ENCODE data around the gene GSG1.

The GSG1 gene

GRCh38 chr12:13103391-13104033, at the start of gene GSG1:
Gene GSG1 (minus strand): TSS chr12:13103667. CDS start chr12:13103512, 155 bp downstream.
- DNase-seq (ENCODE audit: low read depth in 2 of 2): no peak

GRCh38 chr12:13153180-13153579, 49.7 kb upstream of the GSG1 start:
- DNase-seq (ENCODE audit: low read depth in 2 of 2): no peak

DNA sequence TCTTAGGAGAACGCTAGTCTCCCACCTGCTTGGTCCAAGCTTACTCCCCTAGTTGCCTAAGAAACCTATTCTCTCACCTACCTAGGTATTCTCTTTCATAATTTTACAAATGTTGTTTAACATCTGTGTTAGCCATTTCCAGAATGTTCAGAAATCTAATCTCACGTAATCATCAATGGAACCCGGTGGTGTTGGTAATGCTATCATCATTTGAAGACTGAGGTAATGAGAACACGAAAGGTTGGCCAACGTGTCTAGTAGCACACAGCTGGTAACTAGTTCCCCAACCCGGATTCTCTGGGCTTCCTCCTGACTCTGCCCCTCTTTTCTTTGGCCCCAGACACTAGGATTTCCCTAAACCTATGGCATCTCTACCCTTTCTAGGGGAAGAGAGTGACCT, 49.3 kb upstream of the GSG1 start:
- DNase-seq (ENCODE audit: low read depth in 2 of 2): no peak

GRCh38 chr12:13152281-13152680, 48.8 kb upstream of the GSG1 start:
- DNase-seq (ENCODE audit: low read depth in 2 of 2): no peak

DNA sequence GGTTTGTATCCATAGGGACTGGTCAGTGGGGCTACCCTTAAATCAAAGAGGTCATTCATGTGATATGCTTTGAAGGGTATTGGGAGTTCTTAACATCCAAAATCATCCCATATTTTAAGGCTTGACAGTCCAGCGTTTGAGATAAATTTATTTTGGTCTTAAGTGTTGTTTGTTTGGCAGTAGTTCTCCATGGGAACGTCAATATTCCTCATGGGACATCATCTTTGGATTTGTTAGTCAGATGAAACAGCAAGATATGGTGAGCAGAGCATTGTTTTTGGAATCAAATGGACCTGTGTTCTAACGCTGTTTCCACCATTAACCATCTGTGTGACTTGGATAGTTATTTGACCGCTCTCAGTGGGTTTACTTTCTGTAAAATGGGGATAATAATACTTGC, 45.9 kb upstream of the GSG1 start:
- DNase-seq (ENCODE audit: low read depth in 2 of 2): no peak

- DNase-seq (ENCODE audit: low read depth in 2 of 2): no peak
Observed at GRCh38 chr12:13148485-13148847, 45.0 kb upstream of the GSG1 start.

DNA sequence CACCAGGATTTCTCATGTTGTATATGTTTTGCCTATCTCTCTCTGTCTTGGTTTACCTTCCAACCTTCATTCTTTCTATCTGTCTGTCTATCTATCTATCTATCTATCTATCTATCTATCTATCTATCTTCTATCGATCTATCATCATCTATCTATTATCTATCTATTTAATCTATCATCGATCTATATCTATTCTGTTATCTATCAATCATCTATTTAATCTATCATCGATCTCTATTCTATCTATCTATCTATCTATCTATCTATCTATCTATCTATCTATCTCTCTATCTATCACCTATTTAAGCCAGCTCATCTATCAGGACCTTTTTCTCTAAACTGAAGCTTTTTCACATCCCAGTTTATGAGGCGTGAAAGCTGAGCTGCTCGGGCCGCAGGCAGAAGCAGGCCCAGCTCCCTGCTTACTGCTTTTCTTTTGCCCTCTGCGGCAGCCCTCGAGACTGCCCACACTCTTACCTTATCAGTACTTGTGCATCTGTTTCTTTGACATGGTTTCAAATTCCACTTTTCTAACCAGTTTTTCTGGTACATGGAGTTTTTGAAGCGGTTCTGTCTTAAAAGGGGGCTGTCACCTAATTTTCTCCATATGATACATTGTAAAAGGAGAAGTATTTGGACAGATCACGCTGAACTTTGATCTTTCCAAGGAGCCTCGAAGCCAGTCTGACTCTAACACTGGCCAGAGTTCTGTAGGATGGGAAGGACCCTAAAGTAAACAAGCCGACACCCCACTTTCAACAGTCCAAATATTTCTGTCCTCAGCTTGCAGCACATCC, 44.4 kb upstream of the GSG1 start:
- DNase-seq (ENCODE audit: low read depth in 2 of 2): no peak

- DNase-seq (ENCODE audit: low read depth in 2 of 2): no peak
Observed at GRCh38 chr12:13146336-13146938, 43.0 kb upstream of the GSG1 start.

- DNase-seq (ENCODE audit: low read depth in 2 of 2): no peak
Observed at GRCh38 chr12:13144266-13144828, 40.9 kb upstream of the GSG1 start.

DNA sequence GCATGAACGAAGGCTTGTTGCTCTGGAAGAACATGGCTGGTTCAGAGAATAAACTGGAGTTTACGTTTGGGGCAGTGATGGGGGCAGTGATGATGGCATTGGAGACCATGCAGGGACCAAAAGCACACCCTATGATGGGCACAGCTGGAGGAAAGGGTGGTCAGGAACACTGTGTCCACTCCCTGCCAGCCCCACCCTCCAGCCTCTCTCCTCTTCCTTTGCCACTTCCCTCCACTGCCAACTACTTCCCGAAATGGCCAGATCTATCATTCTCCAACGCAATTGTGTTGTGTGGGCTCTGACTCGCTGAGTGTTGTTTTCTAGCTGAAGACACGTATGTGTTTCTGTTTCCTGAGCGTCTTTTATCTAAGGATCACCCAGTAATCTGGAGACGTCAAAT, 39.3 kb upstream of the GSG1 start:
- no peak for DNase-seq (ENCODE audit: low read depth in 2 of 2)

DNA sequence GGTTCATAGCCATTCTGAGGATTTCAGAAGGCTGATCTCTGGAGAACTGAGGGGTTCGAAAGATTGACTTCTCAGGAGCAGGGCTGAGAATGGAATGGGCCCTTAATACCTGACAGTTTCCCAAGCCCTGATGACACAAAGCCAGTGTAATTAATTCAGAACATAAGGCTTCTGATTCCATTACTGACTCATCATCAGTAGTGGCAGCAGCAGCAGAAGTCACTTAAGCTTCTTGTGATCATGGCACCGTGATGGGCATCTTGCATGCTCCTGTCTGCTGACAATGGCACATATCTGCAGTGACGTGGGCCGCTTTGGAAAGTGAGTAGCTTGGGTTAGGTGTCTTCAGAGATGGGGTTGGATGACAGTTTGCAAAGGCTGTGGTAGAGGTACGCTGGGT, 38.2 kb upstream of the GSG1 start:
- DNase-seq (ENCODE audit: low read depth in 2 of 2): no peak

- no peak for DNase-seq (ENCODE audit: low read depth in 2 of 2)
Observed at GRCh38 chr12:13135371-13136178, 32.1 kb upstream of the GSG1 start.

- DNase-seq (ENCODE audit: low read depth in 2 of 2): no peak
Observed at GRCh38 chr12:13133886-13134285, 30.4 kb upstream of the GSG1 start.

DNA sequence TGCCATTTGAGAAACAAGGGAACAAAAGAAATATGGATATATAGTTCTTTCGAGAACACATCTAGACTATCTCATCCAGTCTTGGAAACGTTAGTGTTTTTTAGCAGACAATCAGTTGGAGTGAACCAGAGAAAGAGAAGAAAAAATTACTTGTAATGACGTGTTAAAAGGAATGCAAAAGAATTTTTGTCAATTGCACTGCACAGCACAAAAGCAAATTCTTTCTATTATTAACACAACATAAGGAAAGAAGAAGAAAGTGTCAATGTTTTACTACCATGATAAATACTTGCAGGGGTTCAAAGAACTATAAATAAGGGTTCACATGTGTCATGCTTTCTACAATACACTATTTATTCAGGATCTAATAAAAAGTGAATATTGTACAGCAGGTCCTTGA, 27.5 kb upstream of the GSG1 start:
- DNase-seq (ENCODE audit: low read depth in 2 of 2): no peak

DNA sequence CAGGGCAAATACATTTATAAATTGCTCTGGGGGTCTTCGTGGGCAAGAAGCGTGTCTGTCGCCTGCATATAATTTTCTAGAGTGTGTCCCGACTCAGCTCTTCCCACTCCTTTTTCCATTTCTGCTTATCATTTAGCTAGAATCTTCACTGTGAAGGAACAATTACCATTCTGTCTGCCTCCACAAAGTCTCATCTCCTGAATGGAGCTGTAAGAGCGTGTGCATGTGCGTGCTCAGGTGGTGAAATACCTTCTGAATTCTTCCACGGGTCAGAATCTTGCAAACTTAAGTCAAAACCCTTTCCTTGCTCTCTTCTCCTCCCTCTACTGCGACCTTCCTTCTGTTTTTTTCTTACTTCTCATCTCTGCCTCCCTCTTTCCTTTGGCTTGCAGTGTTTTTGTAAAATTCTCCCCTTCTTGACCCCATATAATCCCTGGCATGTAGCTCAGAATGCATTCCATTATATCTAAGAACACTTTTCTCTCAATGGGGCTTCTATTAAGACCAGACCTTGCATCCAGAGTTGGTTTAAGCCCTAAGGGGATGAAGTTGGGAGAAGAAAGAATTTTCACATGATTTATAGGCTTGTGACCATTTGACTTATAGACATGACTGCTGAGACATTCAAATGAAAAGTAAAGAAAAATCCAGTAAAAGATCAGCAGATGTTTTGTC, 25.0 kb upstream of the GSG1 start:
- DNase-seq (ENCODE audit: low read depth in 2 of 2): no peak

DNA sequence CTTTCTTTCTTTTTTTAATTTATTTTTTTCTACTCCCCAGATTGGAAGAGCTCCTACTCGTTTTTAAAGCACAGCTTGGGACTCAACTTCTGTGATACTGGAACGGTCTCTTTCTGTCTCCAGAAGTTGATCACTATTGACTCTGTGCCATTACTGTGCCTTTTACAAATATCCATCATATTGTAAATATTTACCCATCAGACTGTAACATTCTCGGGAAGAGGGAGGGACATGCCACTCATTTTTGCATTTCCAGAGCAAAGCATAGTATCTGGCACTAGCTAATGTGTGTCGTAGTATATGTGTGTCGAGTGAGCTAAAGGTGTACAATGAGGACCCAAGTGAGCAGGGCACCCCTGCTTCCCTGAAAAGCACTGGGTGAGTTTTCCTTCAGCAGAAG, 24.0 kb upstream of the GSG1 start:
- DNase-seq (ENCODE audit: low read depth in 2 of 2): no peak

DNA sequence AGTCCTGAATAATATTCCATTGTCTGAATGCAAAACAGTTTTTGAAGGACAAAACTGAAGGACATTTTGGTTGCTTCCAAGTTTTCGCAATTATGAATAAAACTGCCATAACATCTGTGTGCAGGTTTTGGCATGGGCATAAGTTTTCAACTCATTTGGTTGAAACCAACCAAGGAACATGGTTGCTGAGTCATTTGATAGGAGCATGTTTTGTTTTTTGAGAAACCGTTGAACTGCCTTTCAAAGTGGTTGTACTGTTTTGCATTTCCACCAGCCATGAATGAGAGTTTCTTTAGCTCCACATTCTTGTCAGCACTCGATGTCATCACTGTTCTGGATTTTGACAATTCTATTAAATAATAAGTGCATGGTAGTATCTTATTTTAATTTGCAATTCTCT, 23.0 kb upstream of the GSG1 start:
- DNase-seq (ENCODE audit: low read depth in 2 of 2): no peak

GRCh38 chr12:13125996-13126395, 22.5 kb upstream of the GSG1 start:
- no peak for DNase-seq (ENCODE audit: low read depth in 2 of 2)

GRCh38 chr12:13124656-13125505, 21.4 kb upstream of the GSG1 start:
- DNase-seq (ENCODE audit: low read depth in 2 of 2): no peak

GRCh38 chr12:13121568-13121967, 18.1 kb upstream of the GSG1 start:
- DNase-seq (ENCODE audit: low read depth in 2 of 2): no peak

- no peak for DNase-seq (ENCODE audit: low read depth in 2 of 2)
Observed at GRCh38 chr12:13120413-13120812, 16.9 kb upstream of the GSG1 start.

Data from stimulated activated CD8-positive, alpha-beta memory T cell treated with anti-CD3 and anti-CD28 coated beads, Interleukin-15, amount 100 ng/mL, for 4 hours (primary cell).